Suprapubic skin (tissue), 3 donors: ENCODE results near the gene RUNX2.

Experiments
- CTCF ChIP-seq, 2 donors: fragments of 200-600 bp in 1 of 2; fragments of 450-650 bp in 1 of 2; sonication (generic) in 1 of 2; IDR thresholded peaks; one replicate each; pipeline ENCODE4 v1.5.1; 2016 to 2019; ENCODE audit warnings: antibody characterized with exemption in 2 of 2, mild to moderate bottlenecking in 1 of 2, moderate library complexity in 1 of 2
- POLR2AphosphoS5 ChIP-seq, 3 donors: sonication (generic); formaldehyde crosslinking; IDR thresholded peaks; one replicate each; pipeline ENCODE4 v1.6.1; 2017; ENCODE audit warnings: antibody characterized with exemption in 3 of 3

DNA sequence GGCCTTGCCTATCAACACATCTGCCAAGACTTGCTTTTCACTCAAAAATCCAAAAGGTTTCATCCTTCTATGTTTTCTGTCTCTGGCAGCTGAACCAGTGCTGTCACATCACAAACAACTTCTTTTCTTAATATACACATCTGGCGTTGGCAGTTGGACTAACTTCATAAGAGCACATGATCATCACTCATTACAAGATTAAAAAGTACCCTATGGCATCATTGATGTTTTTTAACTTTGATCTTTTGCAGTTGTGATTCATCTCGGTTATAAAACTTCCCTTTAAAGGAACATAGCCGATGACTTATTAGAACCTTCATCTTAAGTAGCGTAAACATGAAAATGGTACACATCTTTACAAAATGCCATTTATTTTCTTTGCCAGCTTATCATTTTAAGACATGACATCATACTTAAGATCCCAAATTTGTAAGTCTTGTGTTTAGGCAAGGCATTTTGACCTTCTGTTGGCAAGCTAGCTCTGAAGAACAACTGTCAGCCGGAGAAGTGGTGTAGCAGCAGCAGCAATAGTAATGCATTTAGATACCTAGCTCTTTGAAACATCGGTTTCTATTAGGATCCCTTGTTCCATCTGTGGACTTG lies 113.8 kb downstream of the RUNX2 start:
- no peak for TF ChIP-seq POLR2AphosphoS5 (IDR thresholded peaks at IDR 0.05)
- no peak for TF ChIP-seq CTCF (IDR thresholded peaks at IDR 0.05)
